Hepatocyte (in vitro differentiated cells): ENCODE measurements around the gene IKZF3. TPM values are rescaled to one million over a fixed set of nuclear protein-coding genes. Genes with fewer than 3 reads are reported as not detected.

ENCODE experiments used
- DNase-seq: peaks from one replicate; pipeline ENCODE4 v3.0.0-alpha.2; 2016; ENCODE audit warnings: low spot score
- H2AFZ ChIP-seq: fragments of 200-600 bp; sonication (generic); 2 replicates; pipeline ENCODE4 v1.6.0; 2016; ENCODE audit warnings: antibody characterized with exemption, mild to moderate bottlenecking
- H3K27ac ChIP-seq: fragments of 200-600 bp; sonication (generic); 2 replicates; pipeline ENCODE4 v1.5.1; 2016; ENCODE audit warnings: mild to moderate bottlenecking
- H3K27me3 ChIP-seq: fragments of 200-600 bp; sonication (generic); 2 replicates; pipeline ENCODE4 v1.6.1; 2016
- H3K36me3 ChIP-seq: fragments of 200-600 bp; sonication (generic); replicated peaks from 2 replicates; pipeline ENCODE4 v1.5.1; 2016; ENCODE audit warnings: low read depth; ENCODE audit not compliant: insufficient read depth
- H3K4me1 ChIP-seq: fragments of 200-600 bp; sonication (generic); 2 replicates; pipeline ENCODE4 v1.5.1; 2016; ENCODE audit warnings: mild to moderate bottlenecking, moderate library complexity; ENCODE audit not compliant: insufficient read depth
- H3K4me2 ChIP-seq: fragments of 200-600 bp; sonication (generic); 2 replicates; pipeline ENCODE4 v1.6.0; 2016
- H3K4me3 ChIP-seq: fragments of 200-600 bp; sonication (generic); 2 replicates; pipeline ENCODE4 v1.5.1; 2016; ENCODE audit warnings: mild to moderate bottlenecking
- H3K79me2 ChIP-seq: fragments of 200-600 bp; sonication (generic); 2 replicates; pipeline ENCODE4 v1.6.0; 2017; ENCODE audit warnings: mild to moderate bottlenecking
- H3K9me2 ChIP-seq: fragments of 200-600 bp; sonication (generic); replicated peaks from 2 replicates; pipeline ENCODE4 v1.6.0; 2017; ENCODE audit warnings: mild to moderate bottlenecking; ENCODE audit not compliant: insufficient read depth
- H3K9me3 ChIP-seq: fragments of 200-600 bp; sonication (generic); 2 replicates; pipeline ENCODE4 v1.5.1; 2016; ENCODE audit warnings: low read depth, mild to moderate bottlenecking
- H4K20me1 ChIP-seq: fragments of 200-600 bp; sonication (generic); 2 replicates; pipeline ENCODE4 v1.6.0; 2016; ENCODE audit warnings: mild to moderate bottlenecking; ENCODE audit not compliant: insufficient read depth, poor library complexity, severe bottlenecking
- CTCF ChIP-seq: fragments of 200-600 bp; sonication (generic); IDR thresholded peaks from 2 replicates; pipeline ENCODE4 v1.5.1; 2016; ENCODE audit warnings: antibody characterized with exemption, mild to moderate bottlenecking; ENCODE audit not compliant: poor library complexity
- EZH2 ChIP-seq: fragments of 200-600 bp; sonication (generic); IDR thresholded peaks from 2 replicates; pipeline ENCODE4 v1.6.1; 2016; ENCODE audit warnings: antibody characterized with exemption, mild to moderate bottlenecking, borderline replicate concordance
- EZH2phosphoT487 ChIP-seq: fragments of 200-600 bp; sonication (generic); IDR thresholded peaks from one replicate; pipeline ENCODE4 v1.6.1; 2018; ENCODE audit warnings: antibody characterized with exemption, mild to moderate bottlenecking, low read depth, moderate library complexity; ENCODE audit not compliant: unreplicated experiment, severe bottlenecking
- WGBS: methylation state at CpG from one replicate; pipeline ENCODE4 v1.1.6; 2016; ENCODE audit warnings: low lambda C conversion rate; ENCODE audit errors: missing lambda C conversion rate; 5-methylcytosine and 5-hydroxymethylcytosine counted together
- polyA plus RNA-seq: library from polyadenylated mRNA; unstranded; fragments of >200 nt; fragmentation: Nextera tagmentation; extraction: Ambion mirVana; gene quantifications from 2 replicates; pipeline ENCODE4 v1.2.1, GENCODE V29; 2016
- total RNA-seq: library from RNA; depleted of rRNA; stranded (reverse); fragments of >200 nt; gene quantifications from 2 replicates; pipeline ENCODE4 v1.2.3, GENCODE V29; 2014

Gene IKZF3
- total and polyA plus RNA-seq, 2 experiments from 2014 or later: under 0.01 TPM; not detected in 1

- H3K4me1 ChIP-seq: no peaks in the 10 kb centered on the region
- H2AFZ ChIP-seq: no peak overlapping the region
- no peaks in the 10 kb centered on the region for H3K27me3 ChIP-seq
- no peaks in the 10 kb centered on the region for H3K36me3 ChIP-seq
- H3K4me3 ChIP-seq: no peak overlapping the region
- no peaks in the 10 kb centered on the region for H3K9me3 ChIP-seq
- 98% methylated on average over 6 of the region's 6 CpGs for WGBS
- no peak for DNase-seq
- H3K9me2 ChIP-seq: no peaks in the 10 kb centered on the region
- H3K4me2 ChIP-seq: no peak overlapping the region
- no peaks in the 10 kb centered on the region for H3K79me2 ChIP-seq
- no peak overlapping the region for H3K27ac ChIP-seq
- H4K20me1 ChIP-seq: no peaks in the 10 kb centered on the region
- TF ChIP-seq CTCF: no peak
- no peak for TF ChIP-seq EZH2phosphoT487
- no peak for TF ChIP-seq EZH2
These were observed 142.0 kb downstream of the IKZF3 start for GRCh38 chr17:39722104-39722503.

DNA sequence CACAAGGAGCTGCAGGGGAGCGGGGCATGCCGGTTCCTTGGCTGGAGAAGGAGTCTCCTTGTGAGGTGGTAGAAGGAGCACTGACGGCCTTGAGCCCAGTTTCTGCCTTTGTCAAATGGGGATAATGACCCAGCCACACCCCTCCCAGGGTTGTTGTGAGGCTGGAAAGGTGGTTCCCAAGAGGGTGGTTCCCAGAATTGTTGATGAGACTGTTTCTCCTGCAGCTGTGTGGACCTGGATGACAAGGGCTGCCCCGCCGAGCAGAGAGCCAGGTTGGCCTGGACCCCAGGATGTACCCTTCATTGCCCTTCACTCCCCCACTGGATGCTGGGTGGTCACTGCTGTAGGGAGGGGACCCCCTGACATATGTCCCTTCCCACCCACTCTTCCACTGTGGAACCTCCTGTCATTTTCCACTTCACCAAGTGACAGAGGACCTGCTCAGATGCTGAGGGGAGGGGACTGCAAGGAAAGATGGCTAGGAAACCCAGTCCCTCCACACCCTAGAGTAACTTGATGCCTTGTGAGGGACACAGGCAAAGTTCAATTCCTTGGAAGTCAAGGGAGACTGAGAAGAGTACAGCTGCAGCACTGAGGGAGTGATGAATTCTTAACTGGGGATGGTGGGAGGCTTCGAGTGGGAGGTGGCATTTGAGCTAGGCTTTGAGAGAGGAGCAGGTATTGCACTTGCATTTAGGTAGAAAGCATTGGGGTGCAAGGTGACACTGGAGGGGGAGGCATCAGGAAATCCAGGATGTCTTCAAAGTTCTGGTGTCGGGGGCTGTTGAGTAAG is 144.4 kb downstream of the IKZF3 start:
- TF ChIP-seq CTCF (no peak), EZH2phosphoT487 (no peak), EZH2 (no peak)
- Histone ChIP-seq H3K4me1 (no peaks in the 10 kb centered on the region), H3K79me2 (no peaks in the 10 kb centered on the region), H3K36me3 (no peaks in the 10 kb centered on the region), H3K27me3 (no peaks in the 10 kb centered on the region), H3K9me3 (no peaks in the 10 kb centered on the region), H4K20me1 (no peaks in the 10 kb centered on the region), H3K9me2 (no peaks in the 10 kb centered on the region), H3K27ac (no peak overlapping the region), H3K4me2 (no peak overlapping the region), H3K4me3 (no peak overlapping the region), H2AFZ (no peak overlapping the region)
- DNase-seq: no peak
- WGBS: 98% methylated on average over 7 of the region's 7 CpGs

DNA sequence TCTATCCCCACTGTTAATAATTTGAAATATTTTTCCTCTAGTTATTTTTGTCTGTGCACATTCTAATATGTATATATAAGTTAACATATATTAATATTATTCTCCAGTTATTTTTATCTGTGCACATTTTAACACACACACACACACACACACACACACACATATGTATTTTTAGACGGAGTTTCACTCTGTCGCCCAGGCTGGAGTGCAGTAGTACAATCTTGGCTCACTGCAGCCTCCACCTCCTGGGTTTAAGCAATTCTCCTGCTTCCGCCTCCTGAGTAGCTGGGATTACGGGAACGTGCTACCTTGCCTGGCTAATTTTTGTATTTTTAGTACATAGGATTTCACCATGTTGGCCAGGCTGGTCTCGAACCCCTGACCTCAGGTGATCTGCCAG is 146.5 kb downstream of the IKZF3 start:
- Histone ChIP-seq H3K36me3 (no peaks in the 10 kb centered on the region), H3K27ac (no peak overlapping the region), H2AFZ (no peak overlapping the region), H3K4me3 (no peak overlapping the region), H3K9me3 (no peaks in the 10 kb centered on the region), H3K9me2 (no peaks in the 10 kb centered on the region), H3K4me2 (no peak overlapping the region), H3K79me2 (no peaks in the 10 kb centered on the region), H3K27me3 (no peaks in the 10 kb centered on the region), H4K20me1 (no peaks in the 10 kb centered on the region), H3K4me1 (no peaks in the 10 kb centered on the region)
- no peak for DNase-seq
- no peak for TF ChIP-seq EZH2
- 97% methylated on average over 6 of the region's 6 CpGs for WGBS

- no peaks in the 10 kb centered on the region for H3K36me3 ChIP-seq
These were observed 147.1 kb downstream of the IKZF3 start for GRCh38 chr17:39716879-39717536.

More at GRCh38 chr17:39716879-39717536, 147.1 kb downstream of the IKZF3 start:
- no peak overlapping the region for H3K4me2 ChIP-seq
- no peaks in the 10 kb centered on the region for H3K9me3 ChIP-seq
- H3K79me2 ChIP-seq: no peaks in the 10 kb centered on the region
- WGBS: 92% methylated on average over 11 of the region's 11 CpGs
- TF ChIP-seq CTCF (no peak), EZH2 (no peak), EZH2phosphoT487 (no peak)
- no peak for DNase-seq
- no peak overlapping the region for H3K4me3 ChIP-seq
- H3K27ac ChIP-seq: no peak overlapping the region
- H3K9me2 ChIP-seq: no peaks in the 10 kb centered on the region
- no peak overlapping the region for H2AFZ ChIP-seq
- H3K27me3 ChIP-seq: no peaks in the 10 kb centered on the region
- no peaks in the 10 kb centered on the region for H3K4me1 ChIP-seq
- no peaks in the 10 kb centered on the region for H4K20me1 ChIP-seq
